22Rv1 (cell line): ENCODE results near the gene FREY1.

Experiments
- H3K27ac ChIP-seq: fragments of 450-650 bp; 2 replicates; pipeline ENCODE4 v1.5.1; 2017
- ZFX ChIP-seq: fragments of 450-650 bp; IDR thresholded peaks from 2 replicates; pipeline ENCODE4 v1.6.1; 2017; ENCODE audit warnings: antibody characterized with exemption, borderline replicate concordance
- TF ChIP-seq, protein P1 (sequence below): fragments of 450-650 bp; IDR thresholded peaks from 2 replicates; pipeline ENCODE4 v1.5.1; 2017; ENCODE audit warnings: mild to moderate bottlenecking

The FREY1 gene

DNA sequence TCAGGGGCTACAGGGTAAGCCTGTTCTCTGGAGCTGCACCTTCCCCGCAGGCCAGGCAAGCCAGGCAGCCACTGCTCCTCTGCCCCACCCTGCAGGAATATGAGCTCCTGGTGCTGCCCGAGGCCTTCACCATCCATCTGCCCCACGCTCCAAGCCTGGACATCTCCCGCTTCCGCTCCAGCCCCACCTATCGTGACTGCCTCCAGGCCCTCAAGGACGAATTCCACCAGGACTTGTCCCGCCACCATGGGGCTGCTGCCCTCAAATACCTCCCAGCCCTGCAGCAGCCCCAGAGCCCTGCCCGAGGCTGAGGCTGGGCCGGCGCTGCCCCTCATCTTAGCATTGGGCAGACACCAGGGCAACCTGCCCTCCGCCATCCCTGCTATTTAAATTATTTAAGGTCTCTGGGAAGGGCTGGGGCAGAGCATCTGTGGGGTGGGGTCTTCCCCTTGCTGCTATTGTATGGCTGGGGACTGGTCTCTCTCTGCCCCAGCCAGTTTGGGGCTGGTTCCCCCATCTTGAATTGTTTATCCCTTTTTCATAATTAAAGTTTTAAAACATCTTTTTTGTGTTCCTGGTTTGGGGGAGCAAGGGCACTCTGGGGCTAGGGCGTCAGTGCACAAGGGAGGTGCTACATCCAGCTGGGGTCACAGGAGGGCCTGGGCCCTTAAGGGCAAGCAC, 21.6 kb upstream of the FREY1 start:
- H3K27ac ChIP-seq: no peak overlapping the region
- TF ChIP-seq ZFX: no peak
- TF ChIP-seq, protein P1, sequence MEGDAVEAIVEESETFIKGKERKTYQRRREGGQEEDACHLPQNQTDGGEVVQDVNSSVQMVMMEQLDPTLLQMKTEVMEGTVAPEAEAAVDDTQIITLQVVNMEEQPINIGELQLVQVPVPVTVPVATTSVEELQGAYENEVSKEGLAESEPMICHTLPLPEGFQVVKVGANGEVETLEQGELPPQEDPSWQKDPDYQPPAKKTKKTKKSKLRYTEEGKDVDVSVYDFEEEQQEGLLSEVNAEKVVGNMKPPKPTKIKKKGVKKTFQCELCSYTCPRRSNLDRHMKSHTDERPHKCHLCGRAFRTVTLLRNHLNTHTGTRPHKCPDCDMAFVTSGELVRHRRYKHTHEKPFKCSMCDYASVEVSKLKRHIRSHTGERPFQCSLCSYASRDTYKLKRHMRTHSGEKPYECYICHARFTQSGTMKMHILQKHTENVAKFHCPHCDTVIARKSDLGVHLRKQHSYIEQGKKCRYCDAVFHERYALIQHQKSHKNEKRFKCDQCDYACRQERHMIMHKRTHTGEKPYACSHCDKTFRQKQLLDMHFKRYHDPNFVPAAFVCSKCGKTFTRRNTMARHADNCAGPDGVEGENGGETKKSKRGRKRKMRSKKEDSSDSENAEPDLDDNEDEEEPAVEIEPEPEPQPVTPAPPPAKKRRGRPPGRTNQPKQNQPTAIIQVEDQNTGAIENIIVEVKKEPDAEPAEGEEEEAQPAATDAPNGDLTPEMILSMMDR: no peak

DNA sequence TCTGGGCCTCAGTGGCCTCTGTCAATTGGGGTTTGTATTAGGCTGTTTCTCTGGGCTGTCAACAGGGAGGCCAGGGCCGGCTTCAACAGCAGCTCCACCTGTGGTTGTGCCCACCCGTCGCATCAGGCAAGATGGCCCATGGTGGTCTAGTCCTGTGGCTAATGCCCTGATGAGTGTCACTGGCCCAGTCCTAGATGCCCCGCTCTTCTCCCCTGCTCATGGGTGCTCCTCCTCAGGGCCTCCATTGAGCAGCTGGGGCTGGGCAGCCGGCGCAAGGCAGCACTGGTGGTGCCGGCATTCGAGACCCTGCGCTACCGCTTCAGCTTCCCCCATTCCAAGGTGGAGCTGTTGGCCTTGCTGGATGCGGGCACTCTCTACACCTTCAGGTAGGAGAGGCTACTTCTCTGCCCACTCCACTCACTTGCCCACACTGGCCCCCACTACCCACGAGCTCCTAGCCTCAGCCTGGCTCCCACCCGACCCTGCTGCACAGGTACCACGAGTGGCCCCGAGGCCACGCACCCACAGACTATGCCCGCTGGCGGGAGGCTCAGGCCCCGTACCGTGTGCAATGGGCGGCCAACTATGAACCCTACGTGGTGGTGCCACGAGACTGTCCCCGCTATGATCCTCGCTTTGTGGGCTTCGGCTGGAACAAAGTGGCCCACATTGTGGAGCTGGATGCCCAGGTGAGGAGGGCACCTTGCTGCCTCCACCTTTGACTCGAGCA, 20.8 kb upstream of the FREY1 start:
- TF ChIP-seq ZFX: no peak
- TF ChIP-seq, protein P1: no peak
- no peak overlapping the region for H3K27ac ChIP-seq

DNA sequence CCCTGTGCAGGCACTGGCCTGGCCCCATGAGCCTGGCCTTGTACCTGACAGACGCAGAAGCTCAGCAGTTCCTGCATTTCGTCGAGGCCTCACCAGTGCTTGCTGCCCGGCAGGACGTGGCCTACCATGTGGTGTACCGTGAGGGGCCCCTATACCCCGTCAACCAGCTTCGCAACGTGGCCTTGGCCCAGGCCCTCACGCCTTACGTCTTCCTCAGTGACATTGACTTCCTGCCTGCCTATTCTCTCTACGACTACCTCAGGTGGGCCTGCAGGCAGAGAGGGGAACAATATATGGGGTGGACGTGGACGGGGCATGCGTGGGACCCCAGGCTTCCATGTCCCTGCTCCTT, 20.2 kb upstream of the FREY1 start:
- no peak overlapping the region for H3K27ac ChIP-seq
- no peak for TF ChIP-seq ZFX
- TF ChIP-seq, protein P1: no peak

DNA sequence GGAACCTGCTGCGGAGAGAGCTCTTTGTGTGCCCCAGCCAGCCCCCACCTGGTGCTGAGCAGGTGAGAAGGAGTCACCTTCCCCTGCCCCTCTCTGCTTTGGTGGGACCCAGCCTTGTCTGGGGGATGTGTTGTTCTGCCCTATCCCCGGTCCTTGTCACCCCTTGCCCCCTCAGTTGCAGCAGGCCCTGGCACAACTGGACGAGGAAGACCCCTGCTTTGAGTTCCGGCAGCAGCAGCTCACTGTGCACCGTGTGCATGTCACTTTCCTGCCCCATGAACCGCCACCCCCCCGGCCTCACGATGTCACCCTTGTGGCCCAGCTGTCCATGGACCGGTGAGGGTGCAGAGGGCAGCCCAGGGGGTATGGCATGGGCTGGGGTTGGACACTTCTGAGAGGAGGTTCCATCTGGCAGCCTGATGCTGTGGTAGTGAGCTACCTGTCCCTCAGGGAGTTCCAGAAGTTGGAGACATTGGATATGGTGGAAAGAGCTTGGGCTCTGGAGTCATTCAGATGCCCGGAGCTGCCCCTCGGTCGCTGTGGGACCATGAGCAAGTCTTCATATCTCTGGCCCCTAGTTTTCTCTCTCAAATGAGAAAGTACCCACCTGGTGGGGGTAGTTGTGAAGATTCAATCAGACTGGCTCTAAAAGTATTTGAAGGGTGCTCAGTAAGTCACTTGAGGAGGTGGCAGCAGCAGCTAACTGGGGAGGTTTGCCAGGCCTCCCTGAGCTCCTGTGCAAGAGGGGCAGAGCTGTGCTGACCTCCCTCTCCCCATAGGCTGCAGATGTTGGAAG, 19.7 kb upstream of the FREY1 start:
- TF ChIP-seq, protein P1: no peak
- TF ChIP-seq ZFX: no peak
- H3K27ac ChIP-seq: no peak overlapping the region

DNA sequence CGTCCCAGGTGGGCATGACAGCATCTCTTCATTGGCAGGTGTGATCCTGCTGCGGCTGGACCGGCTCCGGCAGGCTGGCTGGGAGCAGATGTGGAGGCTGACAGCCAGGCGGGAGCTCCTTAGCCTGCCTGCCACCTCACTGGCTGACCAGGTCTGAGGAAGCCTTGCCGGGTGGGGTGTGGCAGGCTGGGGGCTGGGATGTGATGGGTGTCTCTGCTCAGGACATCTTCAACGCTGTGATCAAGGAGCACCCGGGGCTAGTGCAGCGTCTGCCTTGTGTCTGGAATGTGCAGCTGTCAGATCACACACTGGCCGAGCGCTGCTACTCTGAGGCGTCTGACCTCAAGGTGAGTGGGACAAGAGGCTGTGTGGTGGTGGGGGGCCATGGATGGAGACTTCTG, 18.9 kb upstream of the FREY1 start:
- H3K27ac ChIP-seq: no peak overlapping the region
- no peak for TF ChIP-seq ZFX
- TF ChIP-seq, protein P1: no peak

DNA sequence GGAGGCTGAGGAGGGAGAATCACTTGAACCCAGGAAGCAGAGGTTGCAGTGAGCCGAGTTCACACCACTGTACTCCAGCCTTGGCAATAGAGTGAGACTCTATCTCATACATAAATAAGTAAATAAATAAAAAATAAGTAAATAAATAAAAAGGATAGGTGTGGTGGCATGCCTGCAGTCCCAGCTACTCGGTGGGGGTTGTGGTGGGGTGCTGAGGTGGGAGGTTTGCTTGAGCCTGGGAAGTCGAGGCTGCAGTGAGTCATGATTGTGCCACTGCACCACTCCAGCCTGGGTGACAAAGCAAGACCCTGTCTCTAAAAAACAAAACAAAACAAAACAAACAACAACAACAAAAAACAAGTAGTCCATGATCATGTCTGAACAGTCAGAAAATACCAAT, 18.5 kb upstream of the FREY1 start:
- H3K27ac ChIP-seq: no peak overlapping the region
- no peak for TF ChIP-seq ZFX
- TF ChIP-seq, protein P1: no peak

DNA sequence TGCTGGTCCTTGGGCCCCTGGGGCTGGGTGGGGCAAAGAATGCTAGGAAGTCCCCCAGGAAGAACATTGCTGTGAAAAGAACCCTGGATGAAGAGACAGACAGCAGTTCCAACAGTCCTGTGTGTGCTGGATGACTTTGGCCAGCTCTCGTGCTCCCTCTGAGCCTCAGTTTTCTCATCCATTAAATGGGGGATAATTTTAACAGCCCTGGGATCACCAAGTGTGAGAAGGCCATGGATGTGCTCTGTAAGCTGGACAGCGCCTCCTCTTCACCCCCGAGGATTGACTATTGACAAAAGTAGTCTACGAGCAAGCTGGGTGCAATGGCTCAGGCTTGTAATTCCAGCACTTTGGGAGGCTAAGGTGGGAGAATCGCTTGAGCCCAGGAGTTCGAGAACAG, 17.9 kb upstream of the FREY1 start:
- no peak for TF ChIP-seq ZFX
- TF ChIP-seq, protein P1: no peak
- H3K27ac ChIP-seq: 0 out of 2 replicates have a peak overlapping the region, but pooled peaks have one; percentile 20
